HCT116 (cell line): ENCODE data around the gene CHCHD5. TPM values are rescaled to one million over a fixed set of nuclear protein-coding genes. Genes with fewer than 3 reads are reported as not detected.

Source experiments
- ATAC-seq: fragments of 200-7000 bp; cut with Tn5 transposase; 2 replicates; pipeline ENCODE4 v1.9.1; 2020; ENCODE audit warnings: mild to moderate bottlenecking, moderate library complexity
- BruUV-seq: library from RNA; stranded (reverse); fragments of 400-500 nt; replicated peaks from 2 replicates; lab custom pipeline; 2021; lab: Mats Ljungman, UMichigan
- CTCF ChIA-PET: fragments of 300-600 bp; sonication (Branson Sonifier 250); formaldehyde crosslinking; loops from one replicate; lab custom pipeline; 2021; ENCODE audit warnings: antibody characterized with exemption; lab: Charles Lee
- POLR2A ChIA-PET: fragments of 300-600, 350-600 bp; sonication (Branson Sonifier 250); formaldehyde crosslinking; loops from one replicate; lab custom pipeline; 2021; ENCODE audit warnings: antibody characterized with exemption; lab: Charles Lee
- RAD21 ChIA-PET, 2 experiments: fragments of 300-600 bp; sonication (Branson Sonifier 250); formaldehyde crosslinking; loops; one replicate each; lab custom pipeline; 2023; ENCODE audit warnings: low total read pairs in 2 of 2; ENCODE audit not compliant: uncharacterized antibody in 2 of 2, unreplicated experiment in 2 of 2, low non-redundant PET in 1 of 2; lab: Charles Lee
- DNase-seq: peaks from one replicate; pipeline ENCODE4 v3.0.0-alpha.2; 2010; ENCODE audit warnings: low read depth, low spot score
- H2AFZ ChIP-seq: fragments of 200-600 bp; shearing (Covaris generic), sonication (generic); 2 replicates; pipeline ENCODE4 v1.6.1; 2017; ENCODE audit warnings: low read depth, mixed run types, mixed read lengths, antibody characterized with exemption, low read length; ENCODE audit not compliant: poor library complexity, severe bottlenecking
- H3K27ac ChIP-seq: 2 replicates; pipeline ENCODE4 v1.5.1; 2012; ENCODE audit warnings: low read depth, low read length
- H3K27me3 ChIP-seq: fragments of 200-600 bp; sonication (generic); 2 replicates; pipeline ENCODE4 v1.6.1; 2016; ENCODE audit warnings: mixed run types, low read length, mixed read lengths; ENCODE audit not compliant: insufficient read depth
- H3K36me3 ChIP-seq, 2 experiments: fragments of 200-500 bp in 1 of 2; fragments of 200-600 bp in 1 of 2; sonication (Bioruptor generic) in 1 of 2; sonication (generic) in 1 of 2; 2 replicates each; pipeline versions ENCODE4 v1.5.1 to v1.6.1; 2014 to 2016; ENCODE audit warnings: low read length in 2 of 2, inconsistent platforms in 1 of 2, mixed read lengths in 1 of 2, mixed run types in 1 of 2; ENCODE audit not compliant: insufficient read depth in 2 of 2, control insufficient read depth in 1 of 2
- H3K4me1 ChIP-seq, 2 experiments: fragments of 200-600 bp in 1 of 2; sonication (generic) in 1 of 2; 2 replicates each; pipeline versions ENCODE4 v1.5.1 to v1.6.1; 2012 to 2017; ENCODE audit warnings: low read length in 2 of 2, inconsistent platforms in 1 of 2, mild to moderate bottlenecking in 1 of 2, mixed read lengths in 1 of 2, mixed run types in 1 of 2, moderate library complexity in 1 of 2; ENCODE audit not compliant: insufficient read depth in 2 of 2, control insufficient read depth in 1 of 2
- H3K4me2 ChIP-seq: fragments of 200-600 bp; sonication (generic); 2 replicates; pipeline ENCODE4 v1.6.1; 2017; ENCODE audit warnings: mixed run types, low read length, mixed read lengths
- H3K4me3 ChIP-seq, 2 experiments: fragments of 200-600 bp in 1 of 2; sonication (generic) in 1 of 2; replicated peaks in 1 of 2; 2 replicates each; pipeline ENCODE4 v1.5.1; 2011 to 2016; ENCODE audit warnings: low read length in 2 of 2, control low read depth in 1 of 2, low read depth in 1 of 2, mild to moderate bottlenecking in 1 of 2, mixed read lengths in 1 of 2, mixed run types in 1 of 2
- H3K79me2 ChIP-seq: fragments of 200-600 bp; sonication (generic); 2 replicates; pipeline ENCODE4 v1.6.1; 2017; ENCODE audit warnings: mild to moderate bottlenecking, mixed run types, low read length, moderate library complexity, mixed read lengths; ENCODE audit not compliant: insufficient read depth
- H3K9ac ChIP-seq: fragments of 200-600 bp; sonication (generic); 2 replicates; pipeline ENCODE4 v1.6.1; 2016; ENCODE audit warnings: low read length, mixed read lengths
- H3K9me2 ChIP-seq: fragments of 200-600 bp; sonication (generic), shearing (Covaris generic); 2 replicates; pipeline ENCODE4 v1.6.1; 2017; ENCODE audit warnings: mixed run types, mild to moderate bottlenecking, moderate library complexity; ENCODE audit not compliant: insufficient read depth
- H3K9me3 ChIP-seq, 2 experiments: fragments of 200-500 bp in 1 of 2; fragments of 200-600 bp in 1 of 2; sonication (Bioruptor generic) in 1 of 2; sonication (generic) in 1 of 2; 2 replicates each; pipeline ENCODE4 v1.6.1; 2014 to 2017; ENCODE audit warnings: low read length in 2 of 2, mixed read lengths in 2 of 2, inconsistent platforms in 1 of 2, low read depth in 1 of 2, mild to moderate bottlenecking in 1 of 2, mixed run types in 1 of 2, moderate library complexity in 1 of 2; ENCODE audit not compliant: control insufficient read depth in 1 of 2, insufficient read depth in 1 of 2
- H4K20me1 ChIP-seq: fragments of 200-600 bp; sonication (generic), shearing (Covaris generic); 2 replicates; pipeline ENCODE4 v1.6.1; 2017; ENCODE audit warnings: mixed run types, mild to moderate bottlenecking, moderate library complexity; ENCODE audit not compliant: insufficient read depth
- EGR1 ChIP-seq: IDR thresholded peaks from 2 replicates; pipeline ENCODE4 v1.6.1; 2012; ENCODE audit warnings: low read depth
- EZH2 ChIP-seq: fragments of 200-600 bp; sonication (generic); IDR thresholded peaks from 2 replicates; pipeline ENCODE4 v1.6.1; 2017; ENCODE audit warnings: antibody characterized with exemption, mixed run types
- FOSL1 ChIP-seq: IDR thresholded peaks from 2 replicates; pipeline ENCODE4 v1.6.1; 2012; ENCODE audit warnings: low read depth
- MAX ChIP-seq: IDR thresholded peaks from 2 replicates; pipeline ENCODE4 v1.6.1; 2012
- RAD21 ChIP-seq: IDR thresholded peaks from 2 replicates; pipeline ENCODE4 v1.6.1; 2012; ENCODE audit warnings: low read depth, mild to moderate bottlenecking
- SRF ChIP-seq: IDR thresholded peaks from 2 replicates; pipeline ENCODE4 v1.6.1; 2012; ENCODE audit warnings: low read depth
- TCF7L2 ChIP-seq: IDR thresholded peaks from 2 replicates; pipeline ENCODE4 v1.7.0; 2011; ENCODE audit warnings: borderline replicate concordance, inconsistent platforms; ENCODE audit not compliant: insufficient read depth, insufficient read length; ENCODE audit errors: extremely low read depth
- YY1 ChIP-seq: IDR thresholded peaks from 2 replicates; pipeline ENCODE4 v1.6.1; 2011; ENCODE audit warnings: low read length, low read depth, moderate library complexity, mild to moderate bottlenecking; ENCODE audit not compliant: insufficient replicate concordance; ENCODE audit errors: extremely low read depth
- ZFX ChIP-seq: fragments of 450-650 bp; IDR thresholded peaks from 2 replicates; pipeline ENCODE4 v1.6.1; 2017
- ZNF274 ChIP-seq: fragments of 200-500 bp; sonication (Bioruptor generic); IDR thresholded peaks from 2 replicates; pipeline ENCODE4 v1.6.1; 2014; ENCODE audit warnings: mild to moderate bottlenecking, low read depth, low read length, inconsistent platforms
- intact Hi-C: fragments of 100-400 bp; cut with micrococcal nuclease; formaldehyde crosslinking; loops from 2 replicates; pipeline ENCODE4 v1.10.0; 2022
- total RNA-seq: library from RNA; stranded (reverse); gene quantifications from one replicate; pipeline ENCODE4 v1.2.1, GENCODE V29; 2021; ENCODE audit not compliant: unreplicated experiment
- TF ChIP-seq, protein P1 (sequence below), 3 experiments: fragments of 200-600 bp in 1 of 3; sonication (generic) in 1 of 3; IDR thresholded peaks in 2 of 3; conservative IDR thresholded peaks in 1 of 3; 2 replicates each; pipeline ENCODE4 v1.5.1; 2012 to 2017; ENCODE audit warnings: low read depth in 2 of 3, low read length in 2 of 3, antibody characterized with exemption in 1 of 3, borderline replicate concordance in 1 of 3, control low read depth in 1 of 3, mild to moderate bottlenecking in 1 of 3, mixed read lengths in 1 of 3, mixed run types in 1 of 3, moderate library complexity in 1 of 3; ENCODE audit not compliant: insufficient read depth in 1 of 3

CHCHD5 gene
- total RNA-seq, 1 experiment from 2014 or later = 49.8 TPM

GRCh38 chr2:112604952-112605351, 20.5 kb downstream of the CHCHD5 start:
- ChIA-PET RAD21 (no interaction called here), CTCF (interaction anchor here (7.0 kb wide), 1 partner anchor 121 kb away, joined by 71 read pairs; no protein-coding TSS in a partner anchor), POLR2A (no interaction called here)
- DNase-seq (no peak), ATAC-seq (no peak)
- Histone ChIP-seq H3K4me2 (no peak overlapping the region), H2AFZ (no peak overlapping the region), H3K4me1 (peaks cover 3 to 10% of the 10 kb centered on the region in 2 experiments; a peak in 3 of 4 replicates), H3K4me3 (no peak overlapping the region), H3K9ac (no peak overlapping the region), H3K9me2 (no peaks in the 10 kb centered on the region), H3K27me3 (no peaks in the 10 kb centered on the region), H4K20me1 (no peaks in the 10 kb centered on the region), H3K36me3 (no peaks in the 10 kb centered on the region), H3K27ac (no peak overlapping the region), H3K79me2 (no peaks in the 10 kb centered on the region), H3K9me3 (no peaks in the 10 kb centered on the region)
- BruUV-seq = no TSS peak
- intact Hi-C loops = loop anchor here (5.0 kb wide), 1 partner anchor 282 kb away; no protein-coding TSS in a partner anchor
- no peak for TF ChIP-seq FOSL1
- TF ChIP-seq EGR1 = no peak

DNA sequence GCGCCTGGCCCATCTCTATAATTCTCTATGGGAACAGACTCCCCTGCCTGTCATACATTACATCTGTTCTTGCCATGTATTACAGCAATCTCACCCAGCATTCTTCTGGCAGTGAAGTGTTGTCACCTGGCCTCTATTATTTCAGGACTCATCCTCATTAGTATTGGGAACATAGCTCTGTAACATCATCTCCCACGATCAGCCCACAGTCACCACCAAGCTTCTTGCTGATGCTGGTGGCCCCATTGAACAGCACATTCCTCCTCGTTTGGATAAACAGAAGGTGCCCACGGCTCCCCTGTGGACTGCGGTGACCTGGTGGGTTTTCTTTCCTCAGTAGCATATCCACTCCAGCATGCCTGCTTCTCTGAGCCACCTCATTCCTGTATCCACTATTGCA, 21.5 kb downstream of the CHCHD5 start:
- ATAC-seq (no peak), DNase-seq (no peak)
- Histone ChIP-seq H2AFZ (no peak overlapping the region), H3K4me3 (no peak overlapping the region), H3K9me3 (no peaks in the 10 kb centered on the region), H3K27me3 (no peaks in the 10 kb centered on the region), H3K36me3 (no peaks in the 10 kb centered on the region), H3K9ac (no peak overlapping the region), H3K4me2 (no peak overlapping the region), H3K4me1 (0 out of 4 replicates have a peak, but pooled peaks cover 0 to 3% of the 10 kb centered on the region in 2 experiments), H4K20me1 (no peaks in the 10 kb centered on the region), H3K27ac (no peak overlapping the region), H3K79me2 (no peaks in the 10 kb centered on the region), H3K9me2 (no peaks in the 10 kb centered on the region)
- no TSS peak for BruUV-seq
- intact Hi-C loops = no loop called here
- TF ChIP-seq EGR1 = no peak
- TF ChIP-seq TCF7L2 = no peak
- TF ChIP-seq, protein P1, sequence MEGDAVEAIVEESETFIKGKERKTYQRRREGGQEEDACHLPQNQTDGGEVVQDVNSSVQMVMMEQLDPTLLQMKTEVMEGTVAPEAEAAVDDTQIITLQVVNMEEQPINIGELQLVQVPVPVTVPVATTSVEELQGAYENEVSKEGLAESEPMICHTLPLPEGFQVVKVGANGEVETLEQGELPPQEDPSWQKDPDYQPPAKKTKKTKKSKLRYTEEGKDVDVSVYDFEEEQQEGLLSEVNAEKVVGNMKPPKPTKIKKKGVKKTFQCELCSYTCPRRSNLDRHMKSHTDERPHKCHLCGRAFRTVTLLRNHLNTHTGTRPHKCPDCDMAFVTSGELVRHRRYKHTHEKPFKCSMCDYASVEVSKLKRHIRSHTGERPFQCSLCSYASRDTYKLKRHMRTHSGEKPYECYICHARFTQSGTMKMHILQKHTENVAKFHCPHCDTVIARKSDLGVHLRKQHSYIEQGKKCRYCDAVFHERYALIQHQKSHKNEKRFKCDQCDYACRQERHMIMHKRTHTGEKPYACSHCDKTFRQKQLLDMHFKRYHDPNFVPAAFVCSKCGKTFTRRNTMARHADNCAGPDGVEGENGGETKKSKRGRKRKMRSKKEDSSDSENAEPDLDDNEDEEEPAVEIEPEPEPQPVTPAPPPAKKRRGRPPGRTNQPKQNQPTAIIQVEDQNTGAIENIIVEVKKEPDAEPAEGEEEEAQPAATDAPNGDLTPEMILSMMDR (IDR thresholded peaks at IDR 0.05 in 2 of 3, conservative IDR thresholded peaks at IDR 0.05 in 1 of 3; ENCODE audit: borderline replicate concordance in 1 of 3, insufficient read depth in 1 of 3, low read depth in 2 of 3, low read length in 2 of 3) = no peak
- no peak for TF ChIP-seq ZFX
- TF ChIP-seq ZNF274 = no peak
- TF ChIP-seq MAX = no peak
- no peak for TF ChIP-seq YY1
- no peak for TF ChIP-seq SRF
- TF ChIP-seq EZH2 = no peak
- TF ChIP-seq RAD21 = no peak
- ChIA-PET RAD21 (no interaction called here), CTCF (no interaction called here), POLR2A (no interaction called here)
